RKO (cell line): ENCODE measurements around the gene ITPRID1.

Experiments
- DNase-seq: peaks from one replicate; pipeline ENCODE4 v3.0.0-alpha.2; 2016; ENCODE audit warnings: low spot score

Gene ITPRID1

DNA sequence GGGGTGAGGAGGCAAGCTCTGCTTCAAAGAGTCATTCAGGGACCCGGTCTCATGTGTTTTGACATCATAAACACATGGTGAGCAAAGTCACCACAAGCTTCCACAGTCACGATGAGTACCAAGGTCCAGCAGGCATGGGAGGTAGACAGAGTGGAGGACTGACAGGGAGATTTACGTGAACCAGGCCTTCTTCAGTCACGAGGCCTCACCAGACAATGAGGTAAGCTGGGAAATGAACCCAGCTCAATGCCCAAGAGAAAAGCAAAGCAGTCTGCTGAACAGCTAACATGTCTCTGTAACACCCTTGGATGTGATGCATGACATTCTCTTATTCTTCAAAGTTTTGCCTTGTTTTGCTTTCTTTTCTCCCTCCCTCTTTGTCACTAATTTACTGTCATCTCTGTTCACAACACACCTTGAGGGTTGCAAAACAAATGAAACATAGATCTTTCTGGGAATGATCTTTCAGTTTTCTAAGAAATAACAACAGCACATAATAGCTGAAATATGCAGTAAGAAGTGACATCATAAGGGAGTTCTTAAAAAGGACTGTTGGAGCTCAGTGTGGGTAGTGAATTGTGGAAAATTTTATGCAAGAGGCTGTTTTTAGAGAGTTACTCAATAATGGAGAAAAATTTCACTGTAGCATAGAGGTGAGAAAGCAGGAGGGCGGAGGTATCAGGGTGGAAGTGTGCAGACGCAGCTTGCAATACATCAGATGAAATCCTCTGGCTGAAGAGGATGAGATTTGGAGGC lies 182.1 kb downstream of the ITPRID1 start:
- no peak for DNase-seq

- DNase-seq = no peak
Measured at GRCh38 chr7:31699050-31699449, 185.2 kb downstream of the ITPRID1 start.

DNA sequence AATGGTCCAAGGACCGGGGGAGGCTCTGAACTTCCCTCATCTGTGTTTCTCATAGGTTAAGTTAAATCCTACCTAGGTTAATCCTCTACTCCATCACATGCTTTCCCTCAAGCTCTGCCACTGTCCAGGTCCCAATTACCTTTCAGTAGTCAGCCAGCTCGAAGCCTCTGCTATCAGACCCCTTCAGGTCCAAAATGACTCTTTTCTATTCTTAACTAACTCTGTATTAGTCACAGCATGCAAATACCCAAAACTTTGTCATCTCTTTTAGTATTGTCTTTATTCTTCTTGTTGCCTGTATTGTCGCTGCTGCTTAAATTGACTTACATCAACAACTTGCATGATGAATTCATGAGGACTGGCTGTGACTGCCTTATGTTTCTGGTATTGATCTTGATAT lies 188.5 kb downstream of the ITPRID1 start:
- no peak for DNase-seq

GRCh38 chr7:31705377-31705776 lies 191.5 kb downstream of the ITPRID1 start:
- DNase-seq = no peak

- DNase-seq = no peak
Measured at GRCh38 chr7:31707089-31707488, 193.2 kb downstream of the ITPRID1 start.
